OCI-LY7 (cell line): ENCODE results near the gene SLC8A1. TPM values are rescaled to one million over a fixed set of nuclear protein-coding genes. Genes with fewer than 3 reads are reported as not detected.

Experiments
- BruUV-seq: library from RNA; stranded (reverse); fragments of 400-500 nt; replicated peaks from 2 replicates; lab custom pipeline; 2021; lab: Mats Ljungman, UMichigan
- CTCF ChIA-PET: fragments of 300-600 bp; sonication (Branson Sonifier 250); formaldehyde crosslinking; loops from one replicate; lab custom pipeline; 2022; ENCODE audit warnings: antibody characterized with exemption; ENCODE audit not compliant: unreplicated experiment; lab: Charles Lee
- POLR2A ChIA-PET: fragments of 300-600 bp; sonication (Branson Sonifier 250); formaldehyde crosslinking; loops from one replicate; lab custom pipeline; 2022; ENCODE audit warnings: antibody characterized with exemption; lab: Charles Lee
- DNase-seq: peaks from one replicate; pipeline ENCODE4 v3.0.0-alpha.2; 2015; ENCODE audit warnings: low spot score
- H2AFZ ChIP-seq: fragments of 200-600 bp; sonication (generic), shearing (Covaris generic); 2 replicates; pipeline ENCODE4 v1.6.1; 2014; ENCODE audit warnings: mild to moderate bottlenecking, antibody characterized with exemption, low read length, moderate library complexity
- H3K27ac ChIP-seq: fragments of 200-600 bp; sonication (generic); 2 replicates; pipeline ENCODE4 v1.5.1; 2014; ENCODE audit warnings: mixed run types, low read depth, mild to moderate bottlenecking, moderate library complexity, low read length, inconsistent platforms; ENCODE audit not compliant: poor library complexity, severe bottlenecking
- H3K36me3 ChIP-seq: fragments of 200-600 bp; sonication (generic); 2 replicates; pipeline ENCODE4 v1.6.1; 2014; ENCODE audit warnings: mild to moderate bottlenecking, antibody characterized with exemption, low read length, moderate library complexity, mixed read lengths; ENCODE audit not compliant: insufficient read depth
- H3K4me1 ChIP-seq: fragments of 200-600 bp; sonication (generic); 2 replicates; pipeline ENCODE4 v1.5.1; 2014; ENCODE audit warnings: mild to moderate bottlenecking, low read length; ENCODE audit not compliant: insufficient read depth, poor library complexity, severe bottlenecking
- H3K4me2 ChIP-seq: fragments of 200-600 bp; sonication (generic); 2 replicates; pipeline ENCODE4 v1.6.1; 2014; ENCODE audit warnings: mild to moderate bottlenecking, low read length
- H3K4me3 ChIP-seq: fragments of 200-600 bp; sonication (generic); 2 replicates; pipeline ENCODE4 v1.5.1; 2014; ENCODE audit warnings: mild to moderate bottlenecking, low read depth, low read length; ENCODE audit not compliant: poor library complexity, severe bottlenecking
- H3K79me2 ChIP-seq: fragments of 200-600 bp; sonication (generic); 2 replicates; pipeline ENCODE4 v1.6.1; 2016; ENCODE audit warnings: low read depth, mild to moderate bottlenecking, low read length, moderate library complexity, mixed read lengths; ENCODE audit not compliant: insufficient read depth
- H3K9me2 ChIP-seq: fragments of 200-600 bp; sonication (generic); 2 replicates; pipeline ENCODE4 v1.6.1; 2016; ENCODE audit warnings: mild to moderate bottlenecking, low read length, mixed read lengths; ENCODE audit not compliant: insufficient read depth
- H3K9me3 ChIP-seq: fragments of 200-600 bp; sonication (generic); 2 replicates; pipeline ENCODE4 v1.6.1; 2014; ENCODE audit warnings: mild to moderate bottlenecking, mixed run types, low read length, mixed read lengths
- H4K20me1 ChIP-seq: fragments of 200-600 bp; sonication (generic); 2 replicates; pipeline ENCODE4 v1.6.1; 2014; ENCODE audit warnings: mild to moderate bottlenecking, antibody characterized with exemption, low read length, moderate library complexity, mixed read lengths; ENCODE audit not compliant: insufficient read depth
- EZH2phosphoT487 ChIP-seq: fragments of 200-600 bp; sonication (generic); IDR thresholded peaks from 2 replicates; pipeline ENCODE4 v1.6.1; 2018; ENCODE audit warnings: low read depth, borderline replicate concordance, mild to moderate bottlenecking, mixed run types, antibody characterized with exemption, low read length, moderate library complexity, mixed read lengths
- intact Hi-C: fragments of 100-400 bp; cut with micrococcal nuclease; formaldehyde crosslinking; loops from one replicate; pipeline ENCODE4 v1.10.0; 2022; ENCODE audit not compliant: unreplicated experiment
- total RNA-seq, 2 experiments: library from RNA; depleted of rRNA in 1 of 2; stranded (reverse); fragments of >200 nt in 1 of 2; shearing (Covaris generic) in 1 of 2; gene quantifications; 2 replicates each; pipeline ENCODE4 v1.2.3, GENCODE V29; 2014 to 2022
- TF ChIP-seq, protein P1 (sequence below): fragments of 200-600 bp; sonication (generic); conservative IDR thresholded peaks from 2 replicates; pipeline ENCODE4 v1.5.1; 2014; ENCODE audit warnings: mild to moderate bottlenecking, antibody characterized with exemption, low read length, moderate library complexity, mixed read lengths

Gene SLC8A1
- total RNA-seq, 2 experiments from 2014 or later = 3.6 to 7.3 TPM

DNA sequence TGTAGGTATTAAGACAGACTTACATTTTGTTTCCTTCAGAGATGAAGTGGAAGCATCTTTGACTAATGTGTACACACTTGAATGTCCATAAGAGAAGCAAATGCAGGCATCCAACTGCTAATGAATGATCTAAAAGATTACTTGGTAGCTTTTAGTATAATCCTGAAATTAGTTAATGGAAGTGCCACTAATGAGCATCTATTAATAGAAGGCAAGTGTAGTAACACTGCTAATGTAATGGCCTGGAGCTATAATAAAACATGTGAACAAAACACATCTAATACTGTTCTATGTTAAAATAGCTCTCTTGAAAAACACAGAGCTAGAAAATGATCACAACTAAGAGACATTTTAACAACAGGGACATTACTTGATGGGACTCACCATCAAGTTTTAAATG, 225.3 kb downstream of the SLC8A1 start:
- BruUV-seq = no TSS peak
- Histone ChIP-seq H3K36me3 (no peaks in the 10 kb centered on the region), H4K20me1 (no peaks in the 10 kb centered on the region), H3K79me2 (no peaks in the 10 kb centered on the region), H3K4me3 (no peak overlapping the region), H2AFZ (no peak overlapping the region), H3K27ac (no peak overlapping the region), H3K9me3 (no peaks in the 10 kb centered on the region), H3K4me2 (no peak overlapping the region), H3K4me1 (no peaks in the 10 kb centered on the region), H3K9me2 (no peaks in the 10 kb centered on the region)
- DNase-seq = no peak
- CTCF ChIA-PET = no interaction called here
- POLR2A ChIA-PET = interaction anchor here (0.8 kb wide), 1 partner anchor 8 kb away, joined by 3 read pairs; no protein-coding TSS in a partner anchor
- intact Hi-C loops = no loop called here
- TF ChIP-seq EZH2phosphoT487 = no peak
- TF ChIP-seq, protein P1, sequence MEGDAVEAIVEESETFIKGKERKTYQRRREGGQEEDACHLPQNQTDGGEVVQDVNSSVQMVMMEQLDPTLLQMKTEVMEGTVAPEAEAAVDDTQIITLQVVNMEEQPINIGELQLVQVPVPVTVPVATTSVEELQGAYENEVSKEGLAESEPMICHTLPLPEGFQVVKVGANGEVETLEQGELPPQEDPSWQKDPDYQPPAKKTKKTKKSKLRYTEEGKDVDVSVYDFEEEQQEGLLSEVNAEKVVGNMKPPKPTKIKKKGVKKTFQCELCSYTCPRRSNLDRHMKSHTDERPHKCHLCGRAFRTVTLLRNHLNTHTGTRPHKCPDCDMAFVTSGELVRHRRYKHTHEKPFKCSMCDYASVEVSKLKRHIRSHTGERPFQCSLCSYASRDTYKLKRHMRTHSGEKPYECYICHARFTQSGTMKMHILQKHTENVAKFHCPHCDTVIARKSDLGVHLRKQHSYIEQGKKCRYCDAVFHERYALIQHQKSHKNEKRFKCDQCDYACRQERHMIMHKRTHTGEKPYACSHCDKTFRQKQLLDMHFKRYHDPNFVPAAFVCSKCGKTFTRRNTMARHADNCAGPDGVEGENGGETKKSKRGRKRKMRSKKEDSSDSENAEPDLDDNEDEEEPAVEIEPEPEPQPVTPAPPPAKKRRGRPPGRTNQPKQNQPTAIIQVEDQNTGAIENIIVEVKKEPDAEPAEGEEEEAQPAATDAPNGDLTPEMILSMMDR = no peak

DNA sequence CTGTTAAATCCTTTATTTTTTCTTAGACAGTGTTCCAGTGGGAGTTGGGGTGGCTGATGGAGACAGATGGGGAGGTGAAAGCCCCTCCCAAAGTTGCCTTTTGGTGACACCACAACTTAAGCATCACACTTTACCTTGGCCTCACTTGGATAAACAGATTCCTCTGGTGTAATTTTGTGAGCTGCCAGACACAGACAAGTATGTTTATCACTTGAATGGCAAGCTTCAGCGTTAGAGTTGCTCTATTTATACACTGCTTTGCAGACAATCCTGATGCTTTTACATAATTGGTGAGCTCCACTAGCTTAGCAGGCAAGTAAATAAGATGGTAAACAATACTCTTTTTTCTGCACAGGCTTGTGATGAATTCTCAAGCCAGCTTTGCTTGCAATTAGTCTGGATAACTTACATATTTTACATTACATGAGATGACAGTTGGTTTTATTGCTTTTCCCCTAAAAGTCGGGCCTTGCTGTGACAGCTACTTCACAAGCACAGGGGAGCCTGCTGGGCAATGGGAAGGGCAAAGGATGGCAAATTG, 226.2 kb downstream of the SLC8A1 start:
- no peak for DNase-seq
- no peaks in the 10 kb centered on the region for H4K20me1 ChIP-seq
- CTCF ChIA-PET = no interaction called here
- H3K79me2 ChIP-seq = no peaks in the 10 kb centered on the region
- intact Hi-C loops = no loop called here
- H3K36me3 ChIP-seq = no peaks in the 10 kb centered on the region
- no peaks in the 10 kb centered on the region for H3K4me1 ChIP-seq
- no peak overlapping the region for H3K4me3 ChIP-seq
- no peaks in the 10 kb centered on the region for H3K9me3 ChIP-seq
- H3K9me2 ChIP-seq = no peaks in the 10 kb centered on the region
- POLR2A ChIA-PET = interaction anchor here (0.9 kb wide), 1 partner anchor 19 kb away, joined by 4 read pairs; no protein-coding TSS in a partner anchor
- BruUV-seq = no TSS peak
- no peak overlapping the region for H3K27ac ChIP-seq
- no peak overlapping the region for H3K4me2 ChIP-seq
- TF ChIP-seq, protein P1 = no peak
- no peak for TF ChIP-seq EZH2phosphoT487
- no peak overlapping the region for H2AFZ ChIP-seq

DNA sequence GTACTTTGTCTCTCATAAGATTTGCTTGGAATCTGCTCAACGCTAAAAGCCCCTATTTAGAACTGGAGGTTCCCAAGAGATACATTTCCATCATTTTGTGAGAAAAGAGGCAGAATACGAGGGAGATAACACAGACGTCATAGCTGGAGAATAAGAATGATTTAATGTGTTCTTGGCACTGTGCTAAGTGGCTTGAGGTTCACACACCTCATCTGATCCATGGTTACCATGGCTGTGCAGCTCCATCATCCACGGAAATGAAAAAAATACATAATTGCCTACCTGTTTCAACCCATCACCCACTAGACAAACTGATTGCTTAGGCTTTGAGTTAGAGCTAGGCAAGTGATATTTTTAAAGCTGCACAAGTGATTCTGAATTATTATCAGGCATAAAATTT, 227.6 kb downstream of the SLC8A1 start:
- Histone ChIP-seq H4K20me1 (no peaks in the 10 kb centered on the region), H3K4me1 (no peaks in the 10 kb centered on the region), H3K4me3 (no peak overlapping the region), H3K36me3 (no peaks in the 10 kb centered on the region), H3K9me3 (no peaks in the 10 kb centered on the region), H2AFZ (no peak overlapping the region), H3K79me2 (no peaks in the 10 kb centered on the region), H3K4me2 (no peak overlapping the region), H3K27ac (no peak overlapping the region), H3K9me2 (no peaks in the 10 kb centered on the region)
- no peak for DNase-seq
- POLR2A ChIA-PET = interaction anchor here (1.2 kb wide), 1 partner anchor 11 kb away, joined by 3 read pairs; no protein-coding TSS in a partner anchor
- TF ChIP-seq EZH2phosphoT487 = no peak
- TF ChIP-seq, protein P1 = no peak
- intact Hi-C loops = no loop called here
- BruUV-seq = no TSS peak
- CTCF ChIA-PET = interaction anchor here (1.0 kb wide), 1 partner anchor 22 kb away, joined by 3 read pairs; no protein-coding TSS in a partner anchor
